Fibroblast of skin of right biceps (primary cell): ENCODE data around the gene NFIA.

Experiments
- DNase-seq: peaks from one replicate; pipeline ENCODE4 v3.0.0-alpha.2; 2013

Gene NFIA

DNA sequence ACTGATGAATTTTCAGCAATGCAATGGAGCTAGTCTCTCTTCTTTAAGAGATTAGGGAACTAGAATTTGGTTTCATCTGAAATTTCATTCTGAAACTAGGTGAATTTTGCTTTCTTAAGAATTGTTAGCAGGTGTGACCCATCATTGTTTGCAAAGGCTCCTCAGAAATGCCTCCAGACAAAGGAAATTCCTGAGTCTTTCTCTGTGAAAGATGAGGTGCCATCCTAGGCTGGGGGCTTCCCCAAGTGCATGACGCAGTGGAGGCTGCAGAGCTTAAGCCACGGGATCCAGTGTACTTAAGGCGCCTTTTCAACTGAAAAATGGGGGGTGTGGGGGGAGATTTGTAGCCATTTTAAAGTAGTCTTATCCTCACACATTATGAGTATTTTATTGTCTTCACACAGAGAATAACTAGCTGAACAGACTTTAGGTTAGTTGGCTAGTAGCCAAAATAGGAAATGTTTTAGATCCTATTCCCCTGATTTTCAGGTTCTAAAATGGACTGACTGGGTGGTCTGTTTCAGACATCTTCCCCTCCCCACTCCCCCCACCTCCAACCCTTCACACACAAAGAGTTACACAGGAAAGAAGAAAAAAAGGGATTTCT, 202.0 kb downstream of the NFIA start:
- DNase-seq, result no peak

DNA sequence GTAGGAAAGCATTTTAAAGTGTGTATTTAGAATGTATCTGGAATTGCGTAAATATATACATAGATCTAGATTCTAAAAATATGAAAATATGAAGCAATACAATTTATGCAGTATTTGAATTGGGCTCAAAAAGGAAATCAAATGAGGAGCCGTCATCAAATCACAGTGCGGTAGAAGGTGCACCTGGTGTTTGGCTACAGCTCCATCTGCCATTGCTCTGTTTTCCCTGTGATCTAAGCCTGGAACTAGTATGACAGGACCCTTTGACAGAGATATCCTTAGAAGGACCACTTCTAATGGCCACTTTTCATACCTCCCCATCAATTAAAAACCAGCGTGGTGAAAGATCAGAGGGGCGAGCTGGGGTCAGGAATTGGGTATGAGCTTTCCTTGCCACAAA, 202.6 kb downstream of the NFIA start:
- no peak for DNase-seq

DNA sequence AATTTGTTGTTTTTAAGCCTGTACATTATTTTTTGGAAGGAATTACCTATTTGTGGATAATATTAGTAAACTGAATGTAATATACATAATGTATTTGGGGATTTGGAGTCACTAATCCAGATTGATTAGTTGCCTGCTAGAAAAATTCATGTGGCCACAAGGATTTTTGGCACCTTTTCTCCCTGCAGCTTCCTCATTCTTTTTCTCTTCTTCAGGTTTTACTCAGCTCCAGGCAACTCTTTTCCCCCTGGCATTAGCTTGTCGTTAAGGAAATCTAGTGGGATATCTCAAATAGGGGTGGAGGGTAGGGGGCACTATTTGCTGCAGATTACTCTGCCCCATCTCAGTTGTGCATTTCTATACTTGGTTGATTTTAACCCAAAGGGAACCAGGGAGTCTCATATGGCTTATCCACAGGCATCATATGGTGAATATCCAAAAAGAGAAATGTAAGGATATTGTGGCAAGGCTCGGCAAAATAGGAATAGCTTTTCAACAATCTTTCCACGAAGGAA, 203.1 kb downstream of the NFIA start:
- DNase-seq, result no peak

DNA sequence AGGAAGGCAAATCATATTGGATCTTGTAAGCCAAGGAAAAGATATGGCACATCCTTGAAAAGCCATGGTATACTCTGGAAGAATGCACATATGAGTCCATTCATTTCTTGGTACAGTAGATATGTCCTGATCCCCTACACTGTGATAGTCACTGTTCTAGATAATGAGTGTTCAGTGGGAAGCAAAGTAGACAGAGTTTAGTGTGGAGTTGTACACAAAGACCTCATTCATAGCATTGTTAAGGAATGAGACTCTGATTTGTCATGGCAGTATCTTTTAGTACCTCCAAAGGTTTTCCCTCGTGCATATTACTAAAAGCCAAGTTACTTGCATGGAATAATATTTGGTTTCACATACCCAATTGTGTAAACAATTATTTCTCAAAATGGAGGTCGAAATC, 204.7 kb downstream of the NFIA start:
- DNase-seq, result peak; percentile 42

DNA sequence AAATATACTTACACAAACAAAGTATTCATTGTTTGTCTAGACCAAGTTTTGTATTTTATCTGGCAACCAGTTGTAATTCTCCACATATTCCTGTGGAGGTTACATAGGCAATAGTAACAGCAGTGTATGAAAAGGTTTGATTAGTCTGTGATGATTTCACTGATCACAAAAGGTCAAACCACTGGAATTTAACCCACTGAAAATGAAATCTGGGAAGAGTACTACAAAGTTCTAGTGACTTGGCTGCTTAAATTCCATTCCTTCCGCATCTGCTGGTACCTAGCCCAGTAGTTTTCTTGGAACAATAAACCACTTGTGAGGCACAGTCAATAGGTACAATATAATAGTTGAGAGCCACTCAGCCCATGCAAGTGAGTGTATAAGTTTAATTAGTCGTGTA, 205.4 kb downstream of the NFIA start:
- DNase-seq, result peak; percentile 78

DNA sequence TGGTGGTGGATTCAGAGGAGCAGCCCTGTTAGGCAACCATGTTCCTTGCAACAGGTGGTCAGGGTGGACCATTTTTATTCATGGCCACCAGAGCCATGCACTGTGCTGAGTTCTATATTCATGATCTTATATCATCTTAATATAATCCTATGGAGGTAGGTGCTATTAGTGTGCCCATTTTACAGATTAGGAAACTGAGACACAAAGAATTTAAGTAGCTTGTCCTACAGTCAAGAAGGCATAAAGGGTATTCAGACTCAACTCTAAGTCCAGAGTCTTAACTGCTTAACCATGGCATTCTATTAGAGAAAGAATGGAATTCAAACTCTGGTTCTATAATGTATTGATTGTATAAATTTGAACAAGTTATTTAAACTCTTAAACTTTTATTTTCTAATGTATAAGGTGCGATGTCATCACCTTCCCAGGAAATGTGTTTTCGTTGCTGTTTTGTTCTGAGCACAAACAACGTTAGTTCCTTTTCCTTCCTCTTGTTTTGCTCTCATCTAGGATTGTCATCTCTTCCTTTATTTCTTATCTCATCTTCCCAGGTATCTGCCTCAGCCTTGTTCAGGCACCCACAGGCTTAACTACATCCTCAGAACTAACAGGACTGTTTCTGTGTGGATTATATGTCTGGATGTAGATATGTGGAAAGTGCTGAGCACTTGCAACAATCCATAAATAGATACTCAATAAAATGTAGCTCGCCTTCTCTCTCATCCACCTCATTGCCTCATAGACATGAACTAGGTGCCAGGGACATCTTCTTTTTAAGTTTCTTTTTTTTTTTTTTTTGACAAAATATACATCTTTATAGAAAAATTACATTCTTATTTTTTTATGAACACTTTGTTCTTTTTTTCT, 207.1 kb downstream of the NFIA start:
- DNase-seq, result no peak

DNA sequence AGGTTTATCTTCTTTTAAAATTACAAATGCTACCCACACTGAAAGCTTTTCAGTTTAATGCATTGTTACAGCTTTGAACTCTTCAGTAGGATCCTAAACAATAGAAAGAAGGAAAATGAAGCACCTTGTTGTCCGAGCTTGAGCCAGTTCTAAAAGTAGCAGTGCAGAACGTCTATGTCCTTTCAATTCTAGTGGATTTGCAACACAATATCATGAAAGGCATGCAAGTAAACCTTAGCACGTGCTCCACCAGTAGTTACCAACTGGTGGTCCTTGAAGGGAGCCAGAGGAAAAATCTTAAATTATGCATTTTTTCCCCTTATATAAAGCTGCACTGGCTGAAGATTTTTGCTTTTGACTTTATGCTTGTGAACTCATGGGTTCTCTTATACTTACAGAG, 208.2 kb downstream of the NFIA start:
- no peak for DNase-seq

DNA sequence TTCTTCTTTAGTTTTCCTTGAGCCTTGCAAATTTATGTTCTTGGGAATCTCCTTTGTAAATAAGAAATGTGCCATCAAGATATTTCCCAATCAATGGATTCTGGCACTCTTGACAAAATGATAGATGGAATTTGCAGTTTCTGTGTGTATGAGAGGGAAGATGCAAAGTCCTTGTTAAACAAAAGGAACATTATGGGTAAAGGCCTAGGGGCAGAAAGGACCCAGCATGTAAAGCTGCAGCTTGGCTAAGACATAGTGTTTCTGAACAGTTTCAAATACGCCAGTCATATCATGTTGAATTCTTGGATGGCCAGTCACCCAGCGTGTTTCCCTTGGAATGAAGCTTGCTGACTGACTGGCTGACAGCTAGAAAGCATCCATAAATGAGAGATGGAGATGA, 210.8 kb downstream of the NFIA start:
- DNase-seq, result no peak

DNA sequence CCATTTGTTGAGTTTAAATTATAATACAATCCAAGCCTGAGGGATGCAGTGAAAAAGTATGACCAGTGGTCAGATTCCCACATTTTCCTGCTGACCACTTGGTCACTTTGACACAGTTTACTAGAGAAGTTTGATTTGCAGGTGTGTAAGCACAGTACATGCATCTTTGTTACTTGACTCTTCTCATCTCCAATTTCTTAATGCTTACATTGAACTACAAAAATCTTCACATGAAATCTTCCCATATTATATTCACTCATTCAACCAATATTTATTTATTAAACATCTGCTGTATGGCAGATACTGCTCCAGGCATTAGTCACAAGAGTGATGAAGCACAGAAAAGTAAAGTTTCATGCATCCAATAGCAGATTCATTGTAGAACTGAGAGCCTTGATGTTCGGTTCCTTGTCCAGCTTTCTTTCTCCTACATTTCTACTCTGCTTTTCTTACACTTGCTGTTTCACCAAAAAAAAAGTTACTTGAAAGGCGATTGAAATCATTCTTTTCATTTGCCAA, 211.7 kb downstream of the NFIA start:
- DNase-seq, result no peak

DNA sequence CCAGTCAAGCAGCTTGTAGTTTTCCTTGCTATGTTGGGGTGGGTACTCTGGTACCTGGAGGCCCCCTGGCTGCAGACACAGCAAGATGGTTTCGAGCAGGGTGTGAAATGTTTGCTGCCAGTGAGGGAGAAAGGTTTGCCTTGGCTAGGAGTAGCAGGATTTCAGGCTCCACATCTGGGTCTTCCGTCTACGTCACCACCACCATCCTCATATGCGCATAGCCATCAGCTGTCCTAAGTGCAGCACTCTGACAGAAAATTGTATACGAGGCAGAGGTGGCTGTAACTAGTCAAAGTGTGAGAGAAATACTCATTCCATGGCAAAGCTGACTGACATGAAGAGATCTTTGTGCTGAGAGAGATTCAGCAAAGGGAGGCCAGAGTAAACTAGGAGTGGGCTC, 212.6 kb downstream of the NFIA start:
- DNase-seq, result no peak

DNA sequence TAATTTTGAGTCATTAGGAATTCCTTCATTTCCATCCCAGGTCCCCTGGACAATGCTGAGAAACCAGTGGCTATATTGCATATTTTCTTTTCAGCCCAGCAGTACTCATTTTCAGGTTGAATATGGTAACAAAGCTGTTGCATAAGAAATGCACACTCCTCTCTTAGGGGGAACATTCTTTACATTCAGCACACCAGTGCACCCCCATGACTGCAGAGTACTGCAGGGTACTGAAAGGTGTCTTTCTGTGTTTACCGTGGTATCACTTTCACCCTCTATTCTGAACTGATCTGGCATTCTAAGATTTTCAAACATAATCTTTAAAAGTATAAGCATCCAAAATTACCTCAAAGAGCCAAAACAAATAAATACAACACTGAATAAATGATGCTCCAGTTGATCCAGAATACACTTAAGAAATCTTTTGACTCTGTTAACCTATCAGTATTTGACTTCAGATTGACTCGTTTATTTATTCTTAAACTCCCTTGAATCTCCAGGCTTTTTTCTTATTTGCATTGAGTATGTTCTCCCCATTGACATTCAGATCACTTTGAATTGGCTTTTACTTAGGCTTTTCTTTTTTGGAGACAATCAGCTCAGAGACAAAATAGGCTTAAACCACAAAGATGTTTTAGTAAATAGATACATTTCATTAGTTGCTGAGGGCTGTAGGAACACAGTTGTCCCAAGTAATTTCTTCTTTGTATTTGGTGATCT, 213.6 kb downstream of the NFIA start:
- no peak for DNase-seq

DNA sequence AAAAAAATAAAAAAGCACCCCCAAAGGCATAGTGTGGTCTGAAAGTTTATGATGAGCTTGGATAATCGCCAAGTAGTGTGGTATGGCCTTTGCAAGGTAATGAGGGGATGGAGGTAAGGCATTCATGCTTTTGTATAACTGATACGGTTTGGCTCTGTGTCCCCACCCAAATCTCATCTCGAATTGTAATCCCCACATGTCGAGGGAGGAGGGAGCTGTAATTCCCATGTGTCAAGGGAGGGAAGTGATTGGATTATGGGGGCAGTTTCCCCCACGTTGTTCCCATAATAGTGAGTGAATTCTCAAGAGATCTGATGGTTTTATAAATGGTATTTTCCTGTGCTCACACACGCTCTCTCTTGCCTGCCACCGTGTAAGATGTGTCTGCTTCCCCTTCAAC, 215.5 kb downstream of the NFIA start:
- DNase-seq, result no peak

DNA sequence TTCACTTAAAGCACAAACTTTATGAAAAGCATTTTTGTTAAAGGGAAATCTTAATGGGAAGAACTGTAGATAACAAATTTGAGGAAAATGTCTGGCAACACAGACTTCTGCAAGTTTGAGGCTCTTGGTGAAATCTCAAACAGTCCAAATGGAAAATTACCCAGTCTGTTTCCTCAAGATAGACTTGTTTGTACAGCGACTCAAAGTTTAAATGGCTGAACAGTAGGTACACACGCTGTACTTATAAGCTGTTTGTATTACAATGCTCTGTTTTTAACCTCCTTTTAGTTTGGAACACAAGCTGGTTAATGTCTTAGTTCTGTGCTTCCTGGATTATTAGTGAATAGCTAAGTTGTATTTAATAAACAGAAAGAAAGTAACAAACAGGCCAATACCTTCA, 217.1 kb downstream of the NFIA start:
- no peak for DNase-seq

DNA sequence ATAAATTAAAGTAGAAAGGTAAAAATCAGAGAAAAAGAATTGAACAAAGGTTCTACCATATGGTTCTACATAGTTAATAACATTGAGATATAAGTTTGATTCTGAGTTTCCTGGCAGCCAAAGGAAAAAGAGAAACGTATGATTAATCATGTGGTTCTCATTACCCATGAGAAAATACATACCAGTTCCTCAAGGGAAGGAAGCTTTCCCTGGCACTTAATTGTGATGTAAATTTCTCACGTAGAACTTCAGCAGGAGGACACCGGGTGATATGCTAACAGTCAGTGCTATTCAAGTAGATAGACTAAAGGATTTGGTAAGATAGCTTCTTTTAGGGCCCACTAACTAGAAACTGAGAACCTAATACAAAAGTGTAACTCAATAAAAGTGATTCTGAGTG, 218.5 kb downstream of the NFIA start:
- no peak for DNase-seq

DNA sequence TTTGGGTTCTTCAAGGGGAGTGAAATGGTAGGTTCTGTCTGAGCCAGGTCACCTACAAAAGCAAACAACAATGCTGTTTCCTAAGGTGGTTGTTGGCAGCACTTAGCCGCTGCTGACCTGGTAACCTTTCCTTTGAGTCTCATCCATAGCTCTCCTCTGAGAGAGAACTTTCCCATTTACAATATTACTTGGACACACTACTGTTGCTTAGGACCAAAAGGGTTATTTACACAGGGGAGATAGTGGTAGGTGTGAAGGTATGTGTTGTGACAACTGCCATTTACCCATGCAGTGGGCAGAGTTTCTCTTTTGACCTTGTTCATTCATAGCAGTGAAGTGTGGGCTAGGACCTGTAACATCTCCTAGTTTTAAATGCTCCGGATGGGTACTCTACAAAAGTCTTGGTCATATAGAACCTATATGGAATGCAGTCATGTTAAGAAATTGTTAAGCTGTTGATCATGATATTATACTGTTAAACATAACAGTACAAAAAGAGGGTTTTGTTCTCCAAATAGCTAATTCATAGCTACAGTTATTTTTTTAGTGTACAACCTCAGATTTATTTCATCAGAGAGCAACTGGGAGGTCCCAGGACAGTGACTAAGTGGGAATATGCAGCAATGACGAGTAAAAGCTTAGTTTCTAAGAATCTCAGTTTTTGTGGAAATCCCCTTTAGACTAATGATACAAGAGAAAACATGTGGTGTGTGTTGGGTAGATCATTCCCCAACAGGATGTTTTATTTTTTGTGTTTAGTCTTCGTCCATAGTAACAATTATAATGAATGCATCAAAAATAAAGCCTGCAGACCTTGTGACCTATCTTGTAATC, 219.7 kb downstream of the NFIA start:
- DNase-seq, result peak; percentile 72

DNA sequence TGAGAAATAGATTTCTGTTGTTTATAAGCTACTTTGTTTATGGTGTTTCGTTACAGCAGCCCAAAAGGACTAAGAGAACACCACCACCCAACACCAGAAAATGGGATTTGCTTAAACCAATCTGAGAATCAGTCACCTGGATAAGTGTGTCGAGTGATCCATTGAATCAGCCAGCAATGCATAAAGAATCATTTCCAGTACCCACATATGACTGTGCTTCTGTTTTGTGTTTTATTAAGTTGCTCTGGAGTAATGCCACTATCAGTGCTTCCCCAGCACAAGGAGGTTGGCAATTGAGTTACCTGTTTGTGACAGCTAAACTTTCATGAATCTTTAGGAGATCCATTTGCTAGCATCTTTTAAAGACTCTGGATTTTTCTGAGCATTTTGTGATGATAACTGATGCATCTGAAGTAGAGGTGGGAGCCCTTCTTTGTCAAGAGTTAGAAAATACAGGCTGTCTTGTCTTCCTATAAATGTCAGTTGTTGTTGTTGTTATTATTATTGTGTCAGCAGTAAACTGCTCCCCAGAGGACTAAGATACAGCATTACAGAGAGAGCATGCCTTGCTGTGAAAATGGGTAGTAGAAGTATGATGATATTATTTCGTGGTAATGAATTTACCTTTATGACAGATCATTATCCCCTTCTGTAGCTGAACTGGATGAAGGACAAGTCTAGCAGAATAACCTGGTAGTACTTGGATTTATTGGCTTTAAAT, 225.2 kb downstream of the NFIA start:
- DNase-seq, result no peak

DNA sequence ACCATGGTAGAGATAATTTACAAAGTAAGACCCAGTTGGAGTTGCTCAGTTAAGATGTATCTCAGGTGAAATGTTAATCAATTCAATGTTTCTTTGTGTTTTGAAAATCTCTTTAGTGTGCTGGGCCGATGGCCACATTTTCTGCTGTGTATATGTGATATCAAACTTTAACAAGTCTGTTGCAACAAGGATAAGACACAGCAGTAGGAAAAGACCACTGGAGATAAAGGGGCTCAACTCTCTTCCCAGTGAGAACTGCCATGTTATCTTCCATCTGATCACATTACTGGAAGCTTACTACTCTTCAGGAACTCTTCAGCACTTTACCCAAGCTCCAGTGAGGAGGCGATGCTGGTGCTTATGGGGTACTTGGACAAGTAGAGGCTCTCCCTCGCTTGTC, 227.7 kb downstream of the NFIA start:
- no peak for DNase-seq

DNA sequence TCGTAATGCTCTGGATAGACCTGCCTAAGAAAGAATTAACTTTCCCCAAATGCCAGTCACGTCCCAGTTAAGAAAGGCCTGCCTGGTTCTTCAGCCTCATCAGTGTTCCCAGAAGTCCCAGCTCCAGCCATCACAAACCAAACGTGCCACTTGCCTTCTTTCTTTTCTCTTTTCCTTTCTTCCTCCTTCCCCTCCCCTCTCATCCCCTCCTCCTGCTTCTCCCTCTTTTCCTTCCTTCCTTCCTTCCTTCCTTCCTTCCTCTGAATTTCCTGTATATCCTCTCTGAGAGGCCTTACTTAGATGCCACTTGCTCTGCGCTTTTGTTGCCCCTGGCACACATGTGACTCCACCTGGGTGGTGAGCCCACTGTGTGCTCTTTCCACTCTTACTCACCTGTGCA, 228.2 kb downstream of the NFIA start:
- DNase-seq, result no peak

DNA sequence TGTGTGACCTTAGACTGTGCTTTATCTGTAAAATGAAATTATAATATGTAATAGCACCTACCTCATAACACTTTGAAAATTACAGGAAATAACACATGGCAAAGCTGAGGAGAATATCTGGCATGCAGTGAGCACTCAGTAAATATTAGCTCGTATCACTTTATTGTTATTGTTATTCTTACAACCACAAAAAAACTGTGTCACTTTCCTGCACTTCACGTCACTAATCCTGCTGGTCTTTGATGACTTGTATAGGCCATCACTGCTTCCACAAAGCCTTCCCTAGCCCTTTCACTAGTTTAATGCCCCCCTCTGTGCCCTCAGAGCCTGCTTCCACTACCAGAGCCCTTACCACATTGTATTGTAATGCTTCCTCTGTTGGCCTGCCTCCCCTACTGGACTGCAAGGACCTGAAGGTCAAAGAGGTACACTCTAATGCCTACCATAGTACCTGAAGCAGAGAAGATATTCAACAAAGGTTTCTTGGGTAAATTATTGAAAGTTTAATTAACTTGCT, 231.6 kb downstream of the NFIA start:
- DNase-seq, result no peak

DNA sequence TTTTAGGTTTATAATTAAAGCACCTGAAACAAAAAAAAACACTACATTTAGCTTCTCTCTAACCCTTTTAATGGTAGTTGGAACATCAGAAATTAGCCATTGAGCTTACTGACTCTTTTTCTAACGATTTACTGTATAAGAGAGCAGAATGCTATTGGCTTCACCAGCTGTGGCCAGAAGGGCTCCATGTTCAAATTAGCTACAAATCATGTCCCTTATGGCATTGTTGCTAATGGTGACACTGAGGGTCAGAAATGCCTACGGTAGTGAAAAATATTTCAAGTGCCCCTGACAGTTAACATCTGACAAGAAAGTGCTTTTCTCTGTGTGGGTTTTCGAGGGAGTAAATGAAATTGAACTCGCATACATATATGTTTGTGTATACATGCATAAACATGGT, 232.7 kb downstream of the NFIA start:
- DNase-seq, result no peak

DNA sequence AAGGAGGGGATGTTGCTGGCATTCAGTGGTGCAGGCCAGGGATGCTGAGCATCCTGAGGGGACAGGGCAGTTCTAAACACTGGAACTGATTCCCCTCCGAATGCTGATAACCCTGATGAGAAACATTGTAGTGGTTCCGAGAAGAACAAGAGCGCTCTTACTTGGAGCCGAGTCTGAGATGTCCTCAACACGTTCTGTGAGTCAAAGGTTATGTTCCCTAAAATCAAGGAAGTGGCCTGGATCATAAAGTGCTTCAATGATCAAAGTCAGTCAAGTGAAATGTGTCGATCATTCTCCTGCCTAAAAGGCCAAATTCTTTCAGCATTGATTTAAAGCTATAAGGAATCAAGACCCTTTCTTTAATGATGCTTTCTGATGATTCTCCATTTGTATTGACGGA, 234.1 kb downstream of the NFIA start:
- no peak for DNase-seq
